HG02623 (cell line): Measurements from ENCODE around the gene PGF.

Source experiments
- ATAC-seq: cut with Tn5 transposase; IDR thresholded peaks from one replicate; pipeline ENCODE4 v1.9.1; 2021; ENCODE audit warnings: moderate library complexity; ENCODE audit not compliant: unreplicated experiment

The PGF gene

GRCh38 chr14:74979029-74979428 is 23.6 kb upstream of the PGF start:
- no peak for ATAC-seq

GRCh38 chr14:74978416-74978947 is 23.1 kb upstream of the PGF start:
- no peak for ATAC-seq

- no peak for ATAC-seq
These were observed 22.5 kb upstream of the PGF start for GRCh38 chr14:74977901-74978385.

GRCh38 chr14:74977164-74977900 is 21.9 kb upstream of the PGF start:
- no peak for ATAC-seq

DNA sequence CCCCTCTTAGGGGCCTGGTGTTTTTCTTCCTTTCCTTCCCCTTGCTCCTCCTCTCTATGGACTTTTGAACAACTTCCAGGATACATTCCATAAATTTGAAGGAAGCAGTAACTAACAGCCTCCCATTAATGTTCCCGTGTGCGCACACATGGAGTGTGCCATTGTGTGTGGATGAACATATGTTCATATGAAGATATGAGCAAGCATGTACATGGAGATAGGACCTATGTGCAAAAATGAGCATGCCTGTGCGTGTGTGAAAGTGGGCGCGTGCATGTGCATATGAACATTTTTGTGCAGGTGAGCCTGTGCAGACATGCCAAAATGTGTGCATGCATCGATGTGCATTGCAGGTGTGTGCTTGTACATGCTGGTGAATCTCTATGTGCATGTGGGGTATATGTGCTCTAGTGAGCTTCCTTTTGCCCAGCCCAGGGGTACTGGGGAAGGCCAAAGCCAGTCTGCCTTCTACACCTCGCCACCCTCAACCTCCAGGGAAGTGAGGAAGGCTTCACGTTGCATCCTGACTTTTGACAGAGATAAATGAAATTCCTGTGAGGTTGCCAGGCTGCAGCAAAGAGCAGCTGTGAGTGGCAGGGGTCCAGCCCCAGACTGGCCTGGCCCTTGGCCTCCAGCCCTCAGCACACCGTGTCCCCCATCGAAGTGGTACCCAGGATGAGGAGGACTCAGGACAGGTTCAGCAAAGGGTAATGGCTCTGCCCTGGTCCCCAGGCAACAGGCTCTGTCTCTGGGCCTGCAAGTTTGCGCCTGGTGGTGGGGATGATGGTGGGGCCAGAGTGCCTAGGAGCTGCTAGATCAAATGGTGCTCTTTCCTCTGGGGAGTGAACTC is 21.1 kb upstream of the PGF start:
- ATAC-seq: no peak

- ATAC-seq: no peak
These were observed 19.8 kb upstream of the PGF start for GRCh38 chr14:74975059-74975810.

DNA sequence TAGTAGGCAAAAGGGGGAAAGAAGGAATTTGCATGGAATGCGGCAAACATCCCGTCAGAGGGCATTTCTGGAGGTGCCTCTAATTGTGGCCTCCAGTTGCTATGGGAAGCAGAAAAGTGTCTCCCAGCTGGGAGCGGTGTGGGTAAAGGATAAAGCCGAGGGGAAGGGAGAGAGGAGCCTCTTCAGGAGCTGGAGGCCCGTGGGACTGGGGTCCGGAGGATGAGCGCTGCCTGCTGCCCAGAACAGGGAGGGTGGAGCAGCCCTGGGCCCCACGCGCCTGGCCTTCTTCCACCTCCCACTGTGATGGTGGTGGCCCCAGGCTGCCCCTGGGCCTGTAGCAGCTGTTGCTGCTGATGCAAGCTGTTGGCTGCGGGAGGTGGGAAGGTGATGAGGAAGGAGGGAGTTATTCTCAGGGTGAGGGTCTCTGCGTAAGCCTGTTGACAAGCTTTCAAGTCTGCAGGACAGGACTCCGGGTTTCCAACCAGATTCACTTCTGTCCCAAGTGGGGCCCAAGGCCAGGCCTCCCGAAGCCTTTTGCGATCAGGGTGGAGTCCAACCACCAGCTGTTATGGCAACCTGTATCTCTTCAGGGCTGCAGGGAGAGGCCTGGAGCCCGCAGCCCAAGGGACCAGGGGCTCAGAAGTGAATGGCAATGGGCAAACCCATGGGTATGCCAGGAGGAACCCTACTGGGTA is 19.1 kb upstream of the PGF start:
- ATAC-seq: no peak

- no peak for ATAC-seq
These were observed 18.5 kb upstream of the PGF start for GRCh38 chr14:74973905-74974363.

GRCh38 chr14:74973003-74973653 is 17.7 kb upstream of the PGF start:
- no peak for ATAC-seq

- no peak for ATAC-seq
These were observed 13.4 kb upstream of the PGF start for GRCh38 chr14:74968811-74969210.

- no peak for ATAC-seq
These were observed 10.2 kb upstream of the PGF start for GRCh38 chr14:74965486-74966153.

- ATAC-seq: no peak
These were observed 9.5 kb upstream of the PGF start for GRCh38 chr14:74964787-74965485.

GRCh38 chr14:74963705-74964271 is 8.4 kb upstream of the PGF start:
- ATAC-seq: no peak

- no peak for ATAC-seq
These were observed 7.8 kb upstream of the PGF start for GRCh38 chr14:74963178-74963704.

- ATAC-seq: no peak
These were observed 7.1 kb upstream of the PGF start for GRCh38 chr14:74962493-74962892.

GRCh38 chr14:74962046-74962445 is 6.6 kb upstream of the PGF start:
- no peak for ATAC-seq

- ATAC-seq: no peak
These were observed 6.0 kb upstream of the PGF start for GRCh38 chr14:74961238-74961911.

GRCh38 chr14:74960736-74961135 is 5.3 kb upstream of the PGF start:
- no peak for ATAC-seq
